Caco-2 (cell line): Measurements from ENCODE around the gene GLRA2. TPM values are rescaled to one million over a fixed set of nuclear protein-coding genes. Genes with fewer than 3 reads are reported as not detected.

Experiments
- BruUV-seq: library from RNA; stranded (reverse); fragments of 400-500 nt; replicated peaks from 2 replicates; lab custom pipeline; 2021; lab: Mats Ljungman, UMichigan
- CTCF ChIA-PET: fragments of 300-600 bp; sonication (Branson Sonifier 250); formaldehyde crosslinking; loops from one replicate; lab custom pipeline; 2022; ENCODE audit warnings: antibody characterized with exemption; lab: Charles Lee
- POLR2A ChIA-PET: fragments of 300-600 bp; sonication (Branson Sonifier 250); formaldehyde crosslinking; loops from one replicate; lab custom pipeline; 2022; ENCODE audit warnings: antibody characterized with exemption; lab: Charles Lee
- DNase-seq, 2 experiments: peaks; one replicate each; pipeline versions ENCODE4 v3.0.0 to v3.0.0-alpha.2; 2020 to 2022
- H3K27me3 ChIP-seq: replicated peaks from 2 replicates; pipeline ENCODE4 v1.6.0; 2011; ENCODE audit warnings: low read length; ENCODE audit not compliant: control insufficient read depth, insufficient read depth
- H3K36me3 ChIP-seq: 2 replicates; pipeline ENCODE4 v1.5.1; 2011; ENCODE audit warnings: low read length; ENCODE audit not compliant: control insufficient read depth, insufficient read depth
- H3K4me1 ChIP-seq: fragments of 250-450 bp; sonication (Bioruptor Pico); 2 replicates; pipeline ENCODE4 v1.5.1; 2020; ENCODE audit warnings: mild to moderate bottlenecking
- H3K4me3 ChIP-seq: 2 replicates; pipeline ENCODE4 v1.5.1; 2011; ENCODE audit warnings: low read depth, mild to moderate bottlenecking, control low read depth, low read length
- H3K9me3 ChIP-seq: fragments of 250-450 bp; sonication (Bioruptor Pico); 2 replicates; pipeline ENCODE4 v1.5.1; 2020; ENCODE audit warnings: mild to moderate bottlenecking, moderate library complexity
- H3K27ac Mint-ChIP-seq: one replicate; pipeline ENCODE4 v1.8.0; 2022; ENCODE audit warnings: mixed read lengths; ENCODE audit not compliant: unreplicated experiment
- H3K27me3 Mint-ChIP-seq: one replicate; pipeline ENCODE4 v1.8.0; 2022; ENCODE audit warnings: mixed read lengths; ENCODE audit not compliant: insufficient read depth, unreplicated experiment
- H3K36me3 Mint-ChIP-seq: one replicate; pipeline ENCODE4 v1.8.0; 2022; ENCODE audit warnings: mild to moderate bottlenecking, mixed read lengths; ENCODE audit not compliant: insufficient read depth, unreplicated experiment
- H3K4me1 Mint-ChIP-seq: one replicate; pipeline ENCODE4 v1.8.0; 2022; ENCODE audit warnings: low read depth, mixed read lengths; ENCODE audit not compliant: unreplicated experiment
- H3K4me3 Mint-ChIP-seq: one replicate; pipeline ENCODE4 v1.8.0; 2022; ENCODE audit warnings: mild to moderate bottlenecking, moderate library complexity, mixed read lengths; ENCODE audit not compliant: unreplicated experiment
- H3K9me3 Mint-ChIP-seq: one replicate; pipeline ENCODE4 v1.8.0; 2022; ENCODE audit warnings: mixed read lengths; ENCODE audit not compliant: unreplicated experiment
- CTCF ChIP-seq, 2 experiments: fragments of 200-600 bp in 1 of 2; IDR thresholded peaks; 1 replicate in 1 of 2; 2 replicates in 1 of 2; pipeline versions ENCODE4 v1.5.1 to v1.8.0; 2011 to 2022; ENCODE audit warnings: antibody characterized with exemption in 1 of 2, control low read depth in 1 of 2, inconsistent platforms in 1 of 2, low read depth in 1 of 2, low read length in 1 of 2, mild to moderate bottlenecking in 1 of 2, moderate library complexity in 1 of 2; ENCODE audit not compliant: insufficient read depth in 1 of 2, severe bottlenecking in 1 of 2, unreplicated experiment in 1 of 2
- intact Hi-C: fragments of 100-400 bp; cut with micrococcal nuclease; formaldehyde crosslinking; loops from one replicate; pipeline ENCODE4 v1.10.0; 2022; ENCODE audit not compliant: unreplicated experiment
- total RNA-seq: library from RNA; stranded (reverse); gene quantifications from 2 replicates; pipeline ENCODE4 v1.2.3, GENCODE V29; 2022

The GLRA2 gene
- total RNA-seq, 1 experiment from 2014 or later = not detected

DNA sequence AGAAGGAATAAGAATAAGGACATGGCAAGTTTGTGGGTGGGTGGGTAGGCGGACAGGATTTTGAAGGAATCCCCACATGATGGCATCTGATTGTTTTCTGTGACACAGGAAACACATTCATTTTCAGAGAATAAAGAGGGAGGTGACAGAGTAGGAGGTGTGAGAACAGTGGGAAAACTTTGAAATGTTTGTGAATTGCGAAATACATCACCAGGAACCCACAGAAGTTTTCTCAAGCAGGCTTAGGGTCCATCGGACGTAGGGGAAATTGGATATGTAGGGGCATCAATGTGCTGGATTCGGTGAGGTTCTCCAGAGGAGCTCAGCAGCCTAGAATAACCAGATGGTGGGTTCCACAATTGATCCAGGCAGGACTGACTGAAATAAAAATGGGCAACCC, 171.6 kb downstream of the GLRA2 start:
- Mint-ChIP-seq H3K36me3 (no peaks in the 10 kb centered on the region), H3K27ac (no peak overlapping the region), H3K4me1 (no peaks in the 10 kb centered on the region), H3K4me3 (no peak overlapping the region), H3K9me3 (peaks cover 7% of the 10 kb centered on the region), H3K27me3 (no peaks in the 10 kb centered on the region)
- H3K36me3 ChIP-seq = no peaks in the 10 kb centered on the region
- TF ChIP-seq CTCF (IDR thresholded peaks at IDR 0.05; ENCODE audit: insufficient read depth in 1 of 2, low read depth in 1 of 2, low read length in 1 of 2, severe bottlenecking in 1 of 2, unreplicated experiment in 1 of 2) = no peak
- H3K9me3 ChIP-seq = no peaks in the 10 kb centered on the region
- no TSS peak for BruUV-seq
- DNase-seq = no peak
- intact Hi-C loops = no loop called here
- H3K4me3 ChIP-seq = no peak overlapping the region
- ChIA-PET CTCF (no interaction called here), POLR2A (no interaction called here)
- H3K27me3 ChIP-seq = no peaks in the 10 kb centered on the region
- H3K4me1 ChIP-seq = 0 out of 2 replicates have a peak, but pooled peaks cover 4% of the 10 kb centered on the region

DNA sequence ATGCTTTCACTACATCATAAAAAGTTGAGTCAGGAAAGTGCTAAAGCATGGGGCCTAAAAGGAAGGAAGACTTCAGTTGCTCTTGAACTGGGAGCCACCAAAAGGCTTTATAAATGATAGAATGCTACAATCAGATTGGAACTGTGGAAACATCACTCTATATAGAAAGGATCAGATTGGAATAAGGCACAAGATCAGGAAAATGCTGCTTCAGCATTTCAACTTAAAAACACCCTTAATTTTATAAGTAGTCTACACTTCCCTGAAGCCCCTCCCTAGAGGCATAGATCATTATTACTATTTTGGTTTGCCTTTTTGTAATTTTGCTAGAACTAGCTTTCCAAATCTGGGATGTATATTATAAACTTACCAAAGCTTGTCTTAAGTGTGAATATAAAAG, 172.8 kb downstream of the GLRA2 start:
- DNase-seq = no peak
- Mint-ChIP-seq H3K27me3 (no peaks in the 10 kb centered on the region), H3K9me3 (no peaks in the 10 kb centered on the region), H3K4me1 (no peaks in the 10 kb centered on the region), H3K36me3 (no peaks in the 10 kb centered on the region), H3K4me3 (no peak overlapping the region), H3K27ac (no peak overlapping the region)
- no TSS peak for BruUV-seq
- intact Hi-C loops = no loop called here
- no peak for TF ChIP-seq CTCF (IDR thresholded peaks at IDR 0.05; ENCODE audit: insufficient read depth in 1 of 2, low read depth in 1 of 2, low read length in 1 of 2, severe bottlenecking in 1 of 2, unreplicated experiment in 1 of 2)
- Histone ChIP-seq H3K4me1 (0 out of 2 replicates have a peak, but pooled peaks cover 4% of the 10 kb centered on the region), H3K36me3 (no peaks in the 10 kb centered on the region), H3K9me3 (no peaks in the 10 kb centered on the region), H3K27me3 (no peaks in the 10 kb centered on the region), H3K4me3 (no peak overlapping the region)
- CTCF ChIA-PET = no interaction called here
- POLR2A ChIA-PET = no interaction called here

DNA sequence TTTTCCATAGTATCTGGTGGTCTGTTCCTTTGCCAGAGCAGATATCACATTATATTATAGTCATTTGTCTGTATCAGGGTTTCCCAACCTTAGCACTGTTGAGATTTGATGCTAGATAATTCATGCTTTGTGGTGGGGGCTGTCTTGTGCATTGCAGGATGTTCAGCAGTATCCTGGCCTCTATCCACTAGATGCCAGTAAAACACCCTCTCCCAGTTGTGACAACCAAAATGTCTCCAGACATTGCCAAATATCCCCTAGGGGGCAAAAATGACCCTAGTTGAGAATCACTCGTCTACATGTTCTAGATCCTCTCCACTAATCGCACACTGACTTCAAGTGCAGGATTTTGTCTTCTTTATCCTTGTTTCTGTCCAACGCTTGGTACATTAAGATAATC, 182.8 kb downstream of the GLRA2 start:
- Mint-ChIP-seq H3K27ac (no peak overlapping the region), H3K4me3 (no peak overlapping the region), H3K36me3 (no peaks in the 10 kb centered on the region), H3K4me1 (no peaks in the 10 kb centered on the region), H3K9me3 (no peaks in the 10 kb centered on the region), H3K27me3 (no peaks in the 10 kb centered on the region)
- intact Hi-C loops = loop anchor here (5.0 to 10.0 kb wide), 2 partner anchors 430 to 617 kb away; no protein-coding TSS in a partner anchor
- ChIA-PET POLR2A (no interaction called here), CTCF (no interaction called here)
- Histone ChIP-seq H3K9me3 (no peaks in the 10 kb centered on the region), H3K36me3 (no peaks in the 10 kb centered on the region), H3K4me1 (no peaks in the 10 kb centered on the region), H3K4me3 (no peak overlapping the region), H3K27me3 (no peaks in the 10 kb centered on the region)
- TF ChIP-seq CTCF (IDR thresholded peaks at IDR 0.05; ENCODE audit: insufficient read depth in 1 of 2, low read depth in 1 of 2, low read length in 1 of 2, severe bottlenecking in 1 of 2, unreplicated experiment in 1 of 2) = no peak
- DNase-seq = no peak
- BruUV-seq = no TSS peak
